Skin of body (tissue), 2 donors: ENCODE results near the gene RASAL2. TPM values are rescaled to one million over a fixed set of nuclear protein-coding genes. Genes with fewer than 3 reads are reported as not detected.
A peak's percentile ranks its signal among the peaks of the same experiment; 100 is the strongest.

Experiments used
- DNase-seq: peaks from one replicate; lab custom pipeline; 2025; lab: John Stamatoyannopoulos, UW
- total RNA-seq: library from RNA; depleted of rRNA; stranded (reverse); fragments of >200 nt; gene quantifications from one replicate; pipeline ENCODE4 v1.2.3, GENCODE V29; 2014

The RASAL2 gene
- total RNA-seq, 1 donor from 2014 or later = 15.9 TPM

GRCh38 chr1:178504286-178504685 is 410.4 kb downstream of the RASAL2 start:
- DNase-seq = no peak

- no peak for DNase-seq
These were observed 412.3 kb downstream of the RASAL2 start for GRCh38 chr1:178506177-178506576.

DNA sequence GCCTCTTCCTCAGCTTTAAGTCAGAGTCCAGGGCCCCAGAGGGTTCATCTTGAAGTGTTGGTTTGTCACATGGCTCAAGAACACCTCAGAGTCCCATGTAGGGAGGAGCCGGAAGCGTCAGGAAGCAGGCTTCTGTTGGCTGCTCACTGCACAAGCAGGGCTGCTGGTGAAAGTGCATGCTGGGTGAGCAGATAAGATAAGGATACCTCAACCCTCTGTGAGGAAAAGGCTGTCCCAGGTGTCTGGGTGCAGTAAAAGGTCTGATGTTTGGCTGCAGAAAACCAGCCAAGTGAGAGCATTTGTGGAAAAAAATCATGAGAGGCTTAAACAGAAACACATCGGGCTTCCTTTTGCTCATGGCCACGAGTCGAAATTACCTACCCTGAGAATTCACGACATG is 412.8 kb downstream of the RASAL2 start:
- no peak for DNase-seq

DNA sequence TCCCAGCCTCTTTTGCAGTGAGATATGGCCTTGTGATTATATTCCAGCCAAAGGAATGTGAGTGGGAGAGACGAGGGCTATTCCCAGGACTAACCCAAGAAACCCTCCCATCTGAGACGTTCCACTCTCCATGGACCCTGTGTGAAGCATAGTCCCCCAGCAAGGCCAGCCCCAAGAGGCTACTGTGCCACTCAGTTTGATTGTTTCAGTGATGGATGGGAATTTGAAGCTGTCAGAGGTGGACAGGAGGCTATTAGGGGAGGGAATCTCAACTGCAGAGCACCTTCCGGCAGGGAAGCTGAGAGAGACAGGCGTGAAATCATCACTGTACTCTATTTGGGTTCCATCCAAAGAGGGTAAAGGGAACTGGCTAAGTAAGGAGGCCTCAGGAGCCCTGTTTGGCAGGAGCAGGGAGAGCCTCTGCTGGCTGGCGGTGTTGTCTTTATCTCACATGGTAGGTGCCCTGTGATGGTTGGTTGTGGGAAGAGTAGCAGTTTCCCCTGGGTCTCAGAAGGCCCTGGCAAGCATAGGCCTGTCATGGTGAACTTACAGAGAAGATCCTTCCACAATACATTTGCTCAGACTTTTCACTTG is 415.6 kb downstream of the RASAL2 start:
- no peak for DNase-seq

DNA sequence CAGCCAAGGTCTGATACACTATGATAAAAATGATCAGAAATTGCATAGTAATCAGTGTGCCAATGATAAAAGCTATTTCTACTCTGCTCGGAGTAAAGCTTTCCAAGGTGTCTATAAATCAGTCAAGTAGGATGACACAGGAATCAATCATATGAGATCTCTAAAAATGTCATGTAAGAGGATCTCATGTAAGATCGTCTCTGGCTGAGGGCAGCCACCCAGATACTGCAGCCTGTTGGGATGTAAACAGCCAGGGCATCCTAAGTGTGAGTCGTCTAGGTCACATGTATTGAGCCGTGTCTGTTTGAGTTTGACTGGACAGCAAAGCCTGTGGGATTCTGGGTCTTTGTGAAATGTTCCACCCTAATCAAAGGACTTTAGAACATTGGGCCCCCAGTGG is 416.3 kb downstream of the RASAL2 start:
- DNase-seq = no peak

DNA sequence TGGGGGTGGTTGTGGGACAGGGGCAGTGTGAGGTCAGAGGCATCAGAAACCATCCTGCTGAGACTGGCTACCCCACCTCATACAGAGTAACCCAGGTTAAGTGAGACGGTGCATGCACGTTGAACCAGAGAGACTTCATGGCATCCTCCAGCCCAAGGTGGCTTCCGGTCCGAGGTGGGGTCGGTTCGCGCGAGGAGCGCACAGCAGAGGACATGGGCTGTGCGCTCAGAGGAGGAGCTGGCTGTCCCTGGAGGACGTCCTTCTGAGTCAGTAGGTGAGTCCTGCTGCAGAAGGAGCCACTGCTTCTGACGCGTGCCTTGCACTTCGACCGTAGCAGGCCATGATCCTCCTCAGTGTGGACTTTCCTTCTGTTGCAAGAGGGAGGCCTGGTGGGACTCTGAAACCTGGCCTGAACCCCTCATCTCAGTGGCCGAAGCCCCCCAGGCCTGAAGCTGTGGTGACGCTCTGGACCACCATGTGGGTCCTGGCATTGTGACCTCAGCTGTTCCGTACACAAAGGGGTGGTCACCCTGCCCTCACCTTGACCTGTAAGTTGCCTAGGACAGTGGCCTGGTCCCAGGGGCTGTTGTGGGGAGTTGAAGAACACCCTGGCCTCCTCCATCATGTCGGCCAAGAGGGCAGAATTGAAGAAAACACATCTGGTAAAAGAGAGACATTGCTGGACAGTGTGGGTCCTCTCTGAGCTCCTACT is 418.8 kb downstream of the RASAL2 start, which contains the start of gene TEX35:
TSS of gene TEX35 (plus strand) at position 544 of the 712 bp plus-strand sequence. CDS start at position 624, 80 bp downstream.
- no peak for DNase-seq

GRCh38 chr1:178513278-178513983 is 419.5 kb downstream of the RASAL2 start:
- peak; percentile 14 for DNase-seq

GRCh38 chr1:178516110-178516509 is 422.2 kb downstream of the RASAL2 start:
- no peak for DNase-seq

GRCh38 chr1:178518894-178519293 is 425.0 kb downstream of the RASAL2 start:
- no peak for DNase-seq

- no peak for DNase-seq
These were observed 426.9 kb downstream of the RASAL2 start for GRCh38 chr1:178520803-178521202.

- no peak for DNase-seq
These were observed 427.3 kb downstream of the RASAL2 start for GRCh38 chr1:178521241-178521640.

GRCh38 chr1:178527117-178527516 is 433.2 kb downstream of the RASAL2 start:
- DNase-seq = no peak

GRCh38 chr1:178528228-178528952 is 434.5 kb downstream of the RASAL2 start:
- no peak for DNase-seq

DNA sequence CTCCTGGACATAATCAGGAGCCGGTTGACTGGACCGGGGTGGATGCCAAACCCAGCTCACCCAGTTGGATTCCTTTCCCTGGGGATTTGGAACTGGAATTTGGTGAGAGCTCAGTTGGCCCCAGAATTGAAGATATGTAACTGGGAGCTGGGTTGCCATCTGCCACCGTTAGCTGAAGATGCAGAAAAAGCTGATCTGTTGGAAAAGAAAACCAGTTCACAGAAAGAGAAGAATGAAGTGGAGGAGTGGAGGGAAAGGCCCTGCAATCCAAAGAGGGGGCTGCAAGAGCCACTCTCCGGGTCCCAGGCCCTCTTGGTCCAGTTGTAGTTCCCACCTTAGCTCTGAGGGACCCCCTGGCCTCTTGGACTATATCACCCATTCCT is 435.0 kb downstream of the RASAL2 start:
- DNase-seq = no peak

DNA sequence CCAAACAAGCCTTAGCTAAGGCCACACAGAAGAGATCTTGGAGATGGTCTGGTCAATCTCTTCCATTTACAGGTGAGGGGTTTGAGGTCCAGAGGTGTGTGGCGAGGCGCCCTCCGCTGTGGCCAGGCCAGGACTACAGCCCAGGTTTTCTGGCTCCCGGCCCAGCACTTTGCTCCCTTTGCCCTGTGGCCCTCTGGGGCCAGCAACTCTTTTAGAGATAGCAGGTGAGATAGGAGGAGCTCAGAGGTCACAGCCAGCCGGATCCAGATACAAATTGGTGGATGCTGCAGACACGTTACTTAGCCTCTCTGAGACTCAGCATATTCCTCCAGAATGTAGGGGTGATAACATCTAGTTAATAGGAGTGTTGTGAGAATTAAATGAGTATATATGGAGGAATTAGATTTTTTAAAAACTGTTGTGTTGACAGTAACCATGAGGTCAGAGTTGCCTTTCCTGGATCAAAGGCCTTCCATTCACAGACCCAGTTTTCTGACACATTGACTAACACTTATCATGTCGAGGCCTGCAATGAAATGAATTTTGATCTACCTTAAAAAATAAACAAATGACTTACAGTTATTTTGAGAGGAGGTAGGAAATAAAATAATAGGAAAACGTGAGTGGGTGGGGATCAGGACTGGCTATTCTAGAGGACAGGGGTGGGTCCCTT is 435.6 kb downstream of the RASAL2 start:
- no peak for DNase-seq

DNA sequence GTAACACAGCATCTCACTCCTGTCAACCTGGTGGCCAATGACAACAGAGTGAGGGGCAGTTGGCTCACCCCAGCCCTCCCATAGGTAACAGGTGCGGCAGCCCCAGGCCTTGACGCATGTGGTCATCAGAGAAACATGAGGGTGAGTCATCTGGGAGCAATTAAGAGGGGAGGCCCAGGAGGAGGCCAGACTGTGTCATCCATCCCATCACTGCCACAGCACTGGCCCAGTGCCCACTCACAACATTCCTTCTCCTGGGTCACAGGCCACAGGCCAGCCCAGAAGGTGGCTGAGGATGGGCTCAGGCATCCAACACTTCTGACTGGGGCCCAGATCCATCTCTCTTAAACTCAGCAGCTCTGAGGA is 436.1 kb downstream of the RASAL2 start:
- no peak for DNase-seq

- DNase-seq = no peak
These were observed 436.6 kb downstream of the RASAL2 start for GRCh38 chr1:178530502-178530901.

GRCh38 chr1:178531887-178532286 is 438.0 kb downstream of the RASAL2 start:
- DNase-seq = no peak

DNA sequence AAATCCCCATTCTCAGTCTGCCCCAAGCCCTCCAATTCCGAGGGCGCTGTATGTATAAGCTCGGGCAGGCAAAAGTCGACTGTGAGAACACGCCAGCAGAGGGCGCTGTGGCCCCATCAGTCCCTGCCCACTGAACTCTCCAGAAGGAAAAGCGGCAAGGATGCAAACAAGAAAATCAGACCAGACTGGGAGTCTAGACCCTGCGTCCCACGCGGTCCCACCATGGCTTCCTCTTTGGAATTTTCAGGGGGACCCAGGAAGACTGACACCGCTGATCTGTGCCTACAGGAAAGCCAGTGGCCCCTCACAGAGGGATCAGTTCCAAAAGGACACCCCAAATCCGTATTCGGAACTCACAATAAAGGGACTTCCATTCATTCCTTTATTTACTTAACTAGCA is 438.5 kb downstream of the RASAL2 start:
- peak; percentile 53 for DNase-seq

GRCh38 chr1:178533121-178533946 is 439.4 kb downstream of the RASAL2 start:
- no peak for DNase-seq
